K562 (cell line): ENCODE results near the gene TIGD1. TPM values are rescaled to one million over a fixed set of nuclear protein-coding genes. Genes with fewer than 3 reads are reported as not detected.

Experiments used
- ATAC-seq: fragments of 200-7000 bp; cut with Tn5 transposase; 3 replicates; pipeline ENCODE4 v1.9.1; 2020; ENCODE audit warnings: moderate library complexity
- BruUV-seq: library from RNA; stranded (reverse); fragments of 400-500 nt; replicated peaks from 2 replicates; lab custom pipeline; 2021; lab: Mats Ljungman, UMichigan
- CTCF ChIA-PET: fragments of 300-600 bp; formaldehyde crosslinking; extraction: SDS; loops from one replicate; lab custom pipeline; 2021; ENCODE audit warnings: low intra/inter-chr PET ratio; lab: Yijun Ruan, JAX
- POLR2A ChIA-PET: fragments of 300-600, 350-650 bp; sonication (Branson Sonifier 250); formaldehyde crosslinking; extraction: SDS; loops from one replicate; lab custom pipeline; 2021; ENCODE audit warnings: antibody characterized with exemption, inconsistent platforms; lab: Yijun Ruan, JAX
- DNase-seq, 4 experiments: peaks; one replicate each; pipeline versions ENCODE4 v3.0.0 to v3.0.0-alpha.2; 2011 to 2018; ENCODE audit warnings: low spot score in 3 of 4, mixed read lengths in 3 of 4; ENCODE audit errors: extremely low read depth in 1 of 4
- FAIRE-seq: peaks from 2 replicates; lab custom pipeline; 2011; peaks lifted over from hg19 to GRCh38; lab: Jason Lieb, UNC
- H2AFZ ChIP-seq: 2 replicates; pipeline ENCODE4 v1.6.0; 2011; ENCODE audit warnings: low read depth, low read length, control low read depth, inconsistent platforms
- H3K27ac ChIP-seq: fragments of 200-600 bp; 3 replicates; pipeline ENCODE4 v1.8.0; 2011; ENCODE audit warnings: low read depth, mild to moderate bottlenecking, control low read depth, inconsistent platforms, low read length, moderate library complexity, mixed read lengths; ENCODE audit errors: extremely low read depth
- H3K27me3 ChIP-seq, 2 experiments: fragments of 300-600 bp in 1 of 2; 2 replicates in 1 of 2; 3 replicates in 1 of 2; pipeline versions ENCODE4 v1.6.0 to v1.8.0; 2011; ENCODE audit warnings: inconsistent platforms in 2 of 2, low read length in 2 of 2, mild to moderate bottlenecking in 1 of 2, mixed read lengths in 1 of 2, moderate library complexity in 1 of 2; ENCODE audit not compliant: control insufficient read depth in 2 of 2, insufficient read depth in 2 of 2
- H3K36me3 ChIP-seq: fragments of 300-600 bp; 3 replicates; pipeline ENCODE4 v1.8.0; 2011; ENCODE audit warnings: mild to moderate bottlenecking, low read length, inconsistent platforms; ENCODE audit not compliant: control insufficient read depth, insufficient read depth
- H3K4me1 ChIP-seq, 2 experiments: fragments of 200-600 bp in 1 of 2; replicated peaks in 1 of 2; 2 replicates in 1 of 2; 3 replicates in 1 of 2; pipeline versions ENCODE4 v1.5.1 to v1.8.0; 2011; ENCODE audit warnings: inconsistent platforms in 2 of 2, low read length in 2 of 2, mild to moderate bottlenecking in 1 of 2, mixed read lengths in 1 of 2, moderate library complexity in 1 of 2; ENCODE audit not compliant: control insufficient read depth in 2 of 2, insufficient read depth in 2 of 2
- H3K4me2 ChIP-seq: 2 replicates; pipeline ENCODE4 v1.6.1; 2011; ENCODE audit warnings: low read length, control low read depth, inconsistent platforms, mixed read lengths; ENCODE audit not compliant: insufficient read depth
- H3K4me3 ChIP-seq: fragments of 200-600 bp; sonication (generic), shearing (Covaris generic); 2 replicates; pipeline ENCODE4 v1.5.1; 2016; ENCODE audit warnings: control low read depth, inconsistent platforms
- H3K79me2 ChIP-seq: fragments of 200-600 bp; 3 replicates; pipeline ENCODE4 v1.8.0; 2011; ENCODE audit warnings: low read length, inconsistent platforms; ENCODE audit not compliant: control insufficient read depth, insufficient read depth
- H3K9ac ChIP-seq, 2 experiments: 2 replicates each; pipeline versions ENCODE4 v1.6.0 to v1.6.1; 2011; ENCODE audit warnings: low read depth in 2 of 2, low read length in 2 of 2, control low read depth in 1 of 2, inconsistent platforms in 1 of 2, mild to moderate bottlenecking in 1 of 2, mixed read lengths in 1 of 2; ENCODE audit not compliant: insufficient read depth in 1 of 2
- H3K9me1 ChIP-seq: one replicate; pipeline ENCODE4 v1.6.0; 2011; ENCODE audit warnings: inconsistent platforms, mild to moderate bottlenecking, low read length, moderate library complexity; ENCODE audit not compliant: control insufficient read depth, insufficient read depth
- H3K9me3 ChIP-seq: replicated peaks from 2 replicates; pipeline ENCODE4 v1.5.1; 2011; ENCODE audit warnings: low read depth, low read length, inconsistent platforms; ENCODE audit not compliant: control insufficient read depth, insufficient read depth
- H4K20me1 ChIP-seq: replicated peaks from 2 replicates; pipeline ENCODE4 v1.6.1; 2011; ENCODE audit warnings: low read length, inconsistent platforms, mixed read lengths; ENCODE audit not compliant: control insufficient read depth, insufficient read depth
- C11orf30 ChIP-seq: fragments of 450-650 bp; IDR thresholded peaks from 2 replicates; pipeline ENCODE4 v1.6.1; 2016; ENCODE audit warnings: low read depth, mild to moderate bottlenecking
- LEF1 ChIP-seq: fragments of 450-650 bp; IDR thresholded peaks from 2 replicates; pipeline ENCODE4 v1.6.1; 2016; ENCODE audit warnings: mild to moderate bottlenecking
- MAFK ChIP-seq: IDR thresholded peaks from 2 replicates; pipeline ENCODE4 v1.6.1; 2011; ENCODE audit warnings: low read length, improper control_type of control experiment
- NCOA2 ChIP-seq, 2 experiments: fragments of 450-650 bp; IDR thresholded peaks; 2 replicates each; pipeline ENCODE4 v1.6.1; 2018; ENCODE audit warnings: mild to moderate bottlenecking in 2 of 2, moderate library complexity in 1 of 2; ENCODE audit not compliant: partially characterized antibody in 2 of 2
- PHB2 ChIP-seq: fragments of 450-650 bp; IDR thresholded peaks from 2 replicates; pipeline ENCODE4 v1.6.1; 2017; ENCODE audit warnings: low read depth
- POLR2A ChIP-seq: fragments of 450-650 bp; conservative IDR thresholded peaks from 2 replicates; pipeline ENCODE4 v1.6.1; 2016
- POU5F1 ChIP-seq: fragments of 150-350 bp; IDR thresholded peaks from 2 replicates; pipeline ENCODE4 v1.6.1; 2014; ENCODE audit warnings: borderline replicate concordance, low read length, low read depth, mild to moderate bottlenecking; ENCODE audit not compliant: partially characterized antibody
- RFX7 ChIP-seq: fragments of 250-450 bp; sonication (Bioruptor Pico); IDR thresholded peaks from 2 replicates; pipeline ENCODE4 v1.5.1; 2021; ENCODE audit warnings: mild to moderate bottlenecking
- ZC3H8 ChIP-seq: fragments of 450-650 bp; IDR thresholded peaks from 2 replicates; pipeline ENCODE4 v1.6.1; 2017
- in situ Hi-C: fragments of 300-500 bp; cut with MboI; formaldehyde crosslinking; loops from 4 replicates; pipeline ENCODE4 v1.15.0; 2018; ENCODE audit warnings: inconsistent platforms, mixed read lengths
- intact Hi-C: fragments of 100-400 bp; cut with micrococcal nuclease; formaldehyde crosslinking; loops from 2 replicates; pipeline ENCODE4 v1.14.2; 2022
- polyA plus RNA-seq, 8 experiments: library from polyadenylated mRNA; depleted of rRNA in 4 of 8; stranded (reverse) in 5 of 8; unstranded in 3 of 8; fragments of >200 nt; fragmentation: Nextera tagmentation in 2 of 8; fragmentation: Illumina TruSeq in 1 of 8; extraction: Ambion mirVana in 2 of 8; extraction: Trizol in 1 of 8; gene quantifications; 2 replicates each; pipeline versions ENCODE4 v1.2.1 to v1.2.3, GENCODE V29; 2011 to 2014; ENCODE audit warnings: inconsistent platforms in 1 of 8, missing spikeins in 1 of 8
- total RNA-seq, 7 experiments: library from RNA; depleted of rRNA in 6 of 7; stranded (reverse); fragments of >200 nt in 6 of 7; fragmentation: Illumina TruSeq in 2 of 7; extraction: Trizol in 2 of 7; gene quantifications; 2 replicates each; pipeline versions ENCODE4 v1.2.1 to v1.2.3, GENCODE V29; 2011 to 2021; ENCODE audit warnings: low replicate concordance in 1 of 7
- TF ChIP-seq, protein P1 (sequence below): sonication (generic); formaldehyde crosslinking; IDR thresholded peaks from 2 replicates; pipeline ENCODE4 v1.5.0; 2020; ENCODE audit warnings: missing genetic modification reagents
- TF ChIP-seq, protein P2 (sequence below), 3 experiments: IDR thresholded peaks in 2 of 3; conservative IDR thresholded peaks in 1 of 3; 2 replicates each; pipeline ENCODE4 v1.5.1; 2011 to 2012; ENCODE audit warnings: low read length in 3 of 3, mild to moderate bottlenecking in 3 of 3, control low read depth in 2 of 3, improper control_type of control experiment in 1 of 3, inconsistent platforms in 1 of 3, low read depth in 1 of 3, mixed read lengths in 1 of 3, moderate library complexity in 1 of 3; ENCODE audit not compliant: insufficient read depth in 2 of 3
- TF ChIP-seq, protein P3 (sequence below): fragments of 450-650 bp; IDR thresholded peaks from one replicate; pipeline ENCODE4 v1.6.1; 2018; ENCODE audit warnings: mild to moderate bottlenecking, moderate library complexity; ENCODE audit not compliant: partially characterized antibody

The TIGD1 gene
- total and polyA plus RNA-seq, 9 of the 15 experiments (the other 6 are each of a cell fraction or from before 2014, with no cell fraction given), result 2.0 to 10.1 (median 6.6) TPM

DNA sequence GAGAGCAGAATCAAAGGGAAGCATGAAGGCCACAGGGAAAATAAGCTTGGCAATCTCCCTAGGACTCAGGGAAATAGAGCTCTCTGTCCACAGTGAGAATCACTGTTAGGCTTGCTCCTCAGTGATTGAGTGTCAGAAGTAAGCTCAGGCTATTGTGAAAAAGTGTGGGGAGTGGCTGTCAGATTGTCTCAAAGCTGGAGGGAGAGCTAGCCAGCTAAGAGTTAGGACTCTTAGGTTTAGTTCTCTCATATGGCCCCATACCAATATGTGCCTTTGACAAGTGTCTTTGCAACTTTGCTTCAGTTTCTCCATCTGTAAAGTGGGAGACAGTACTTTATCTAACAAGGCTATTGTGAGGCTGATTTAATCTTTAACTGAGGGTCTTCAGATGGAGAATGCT, 17.4 kb upstream of the TIGD1 start:
- in situ Hi-C loops (no loop called here), intact Hi-C loops (no loop called here)
- Histone ChIP-seq H3K4me3 (no peak overlapping the region), H3K79me2 (no peaks in the 10 kb centered on the region), H3K4me1 (no peaks in the 10 kb centered on the region), H3K9me1 (no peaks in the 10 kb centered on the region), H3K27me3 (no peaks in the 10 kb centered on the region), H4K20me1 (no peaks in the 10 kb centered on the region), H2AFZ (no peak overlapping the region), H3K9ac (no peak overlapping the region), H3K4me2 (no peak overlapping the region), H3K36me3 (peaks cover 68% of the 10 kb centered on the region; the same call in 2 of the 3 replicates), H3K27ac (no peak overlapping the region), H3K9me3 (no peaks in the 10 kb centered on the region)
- DNase-seq (no peak), FAIRE-seq (no peak), ATAC-seq (no peak)
- ChIA-PET CTCF (no interaction called here), POLR2A (interaction anchor here (0.7 to 1.3 kb wide), 2 partner anchors 10 to 17 kb away, joined by 3 to 4 read pairs; no protein-coding TSS in a partner anchor)
- BruUV-seq, result no TSS peak
- no peak for TF ChIP-seq PHB2
- TF ChIP-seq, protein P1, sequence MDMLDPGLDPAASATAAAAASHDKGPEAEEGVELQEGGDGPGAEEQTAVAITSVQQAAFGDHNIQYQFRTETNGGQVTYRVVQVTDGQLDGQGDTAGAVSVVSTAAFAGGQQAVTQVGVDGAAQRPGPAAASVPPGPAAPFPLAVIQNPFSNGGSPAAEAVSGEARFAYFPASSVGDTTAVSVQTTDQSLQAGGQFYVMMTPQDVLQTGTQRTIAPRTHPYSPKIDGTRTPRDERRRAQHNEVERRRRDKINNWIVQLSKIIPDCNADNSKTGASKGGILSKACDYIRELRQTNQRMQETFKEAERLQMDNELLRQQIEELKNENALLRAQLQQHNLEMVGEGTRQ (CRISPR knock-in tag), result no peak
- no peak for TF ChIP-seq NCOA2 (IDR thresholded peaks at IDR 0.05; ENCODE audit: partially characterized antibody in 2 of 2)
- TF ChIP-seq RFX7 (CRISPR knock-in tag), result no peak
- TF ChIP-seq, protein P2, sequence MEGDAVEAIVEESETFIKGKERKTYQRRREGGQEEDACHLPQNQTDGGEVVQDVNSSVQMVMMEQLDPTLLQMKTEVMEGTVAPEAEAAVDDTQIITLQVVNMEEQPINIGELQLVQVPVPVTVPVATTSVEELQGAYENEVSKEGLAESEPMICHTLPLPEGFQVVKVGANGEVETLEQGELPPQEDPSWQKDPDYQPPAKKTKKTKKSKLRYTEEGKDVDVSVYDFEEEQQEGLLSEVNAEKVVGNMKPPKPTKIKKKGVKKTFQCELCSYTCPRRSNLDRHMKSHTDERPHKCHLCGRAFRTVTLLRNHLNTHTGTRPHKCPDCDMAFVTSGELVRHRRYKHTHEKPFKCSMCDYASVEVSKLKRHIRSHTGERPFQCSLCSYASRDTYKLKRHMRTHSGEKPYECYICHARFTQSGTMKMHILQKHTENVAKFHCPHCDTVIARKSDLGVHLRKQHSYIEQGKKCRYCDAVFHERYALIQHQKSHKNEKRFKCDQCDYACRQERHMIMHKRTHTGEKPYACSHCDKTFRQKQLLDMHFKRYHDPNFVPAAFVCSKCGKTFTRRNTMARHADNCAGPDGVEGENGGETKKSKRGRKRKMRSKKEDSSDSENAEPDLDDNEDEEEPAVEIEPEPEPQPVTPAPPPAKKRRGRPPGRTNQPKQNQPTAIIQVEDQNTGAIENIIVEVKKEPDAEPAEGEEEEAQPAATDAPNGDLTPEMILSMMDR (IDR thresholded peaks at IDR 0.05 in 2 of 3, conservative IDR thresholded peaks at IDR 0.05 in 1 of 3; ENCODE audit: insufficient read depth in 2 of 3, low read depth in 1 of 3, low read length in 3 of 3), result no peak
- TF ChIP-seq, protein P3, sequence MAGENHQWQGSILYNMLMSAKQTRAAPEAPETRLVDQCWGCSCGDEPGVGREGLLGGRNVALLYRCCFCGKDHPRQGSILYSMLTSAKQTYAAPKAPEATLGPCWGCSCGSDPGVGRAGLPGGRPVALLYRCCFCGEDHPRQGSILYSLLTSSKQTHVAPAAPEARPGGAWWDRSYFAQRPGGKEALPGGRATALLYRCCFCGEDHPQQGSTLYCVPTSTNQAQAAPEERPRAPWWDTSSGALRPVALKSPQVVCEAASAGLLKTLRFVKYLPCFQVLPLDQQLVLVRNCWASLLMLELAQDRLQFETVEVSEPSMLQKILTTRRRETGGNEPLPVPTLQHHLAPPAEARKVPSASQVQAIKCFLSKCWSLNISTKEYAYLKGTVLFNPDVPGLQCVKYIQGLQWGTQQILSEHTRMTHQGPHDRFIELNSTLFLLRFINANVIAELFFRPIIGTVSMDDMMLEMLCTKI, result no peak
- no peak for TF ChIP-seq LEF1
- no peak for TF ChIP-seq ZC3H8
- no peak for TF ChIP-seq MAFK
- no peak for TF ChIP-seq POLR2A
- TF ChIP-seq POU5F1, result no peak
- TF ChIP-seq C11orf30, result no peak
- TF ChIP-seq, all 486 proteins: peak for 0
